Neural cell (in vitro differentiated cells): ENCODE measurements around the gene IL24.

ENCODE experiments used
- EP300 ChIP-seq: fragments of 450-650 bp; conservative IDR thresholded peaks from 2 replicates; pipeline ENCODE4 v1.6.1; 2014; ENCODE audit warnings: antibody characterized with exemption, mild to moderate bottlenecking, moderate library complexity; ENCODE audit not compliant: poor library complexity, severe bottlenecking
- EZH2 ChIP-seq: fragments of 200-600, 300-800 bp; shearing (Covaris generic), sonication (generic); IDR thresholded peaks from 2 replicates; pipeline ENCODE4 v1.6.1; 2014; ENCODE audit warnings: antibody characterized with exemption, low read length, borderline replicate concordance, mild to moderate bottlenecking; ENCODE audit not compliant: insufficient read depth, poor library complexity, severe bottlenecking
- MXI1 ChIP-seq: fragments of 450-650 bp; conservative IDR thresholded peaks from 2 replicates; pipeline ENCODE4 v1.6.1; 2014; ENCODE audit warnings: antibody characterized with exemption, mild to moderate bottlenecking; ENCODE audit not compliant: poor library complexity, severe bottlenecking
- POLR2AphosphoS5 ChIP-seq: IDR thresholded peaks from 2 replicates; pipeline ENCODE4 v1.6.1; 2012
- RAD21 ChIP-seq: fragments of 450-650 bp; conservative IDR thresholded peaks from 2 replicates; pipeline ENCODE4 v1.6.1; 2014; ENCODE audit warnings: antibody characterized with exemption, mild to moderate bottlenecking, moderate library complexity
- SMC3 ChIP-seq: fragments of 450-650 bp; conservative IDR thresholded peaks from 2 replicates; pipeline ENCODE4 v1.6.1; 2014; ENCODE audit warnings: antibody characterized with exemption, mild to moderate bottlenecking, moderate library complexity; ENCODE audit not compliant: poor library complexity
- TAF1 ChIP-seq: IDR thresholded peaks from 2 replicates; pipeline ENCODE4 v1.6.1; 2012; ENCODE audit warnings: low read depth
- TF ChIP-seq, protein P1 (sequence below): fragments of 450-650 bp; IDR thresholded peaks from 2 replicates; pipeline ENCODE4 v1.5.1; 2014; ENCODE audit warnings: antibody characterized with exemption, mild to moderate bottlenecking, moderate library complexity; ENCODE audit not compliant: poor library complexity, severe bottlenecking
- TF ChIP-seq, protein P2 (sequence below): IDR thresholded peaks from 2 replicates; pipeline ENCODE4 v1.6.1; 2012; ENCODE audit warnings: borderline replicate concordance

DNA sequence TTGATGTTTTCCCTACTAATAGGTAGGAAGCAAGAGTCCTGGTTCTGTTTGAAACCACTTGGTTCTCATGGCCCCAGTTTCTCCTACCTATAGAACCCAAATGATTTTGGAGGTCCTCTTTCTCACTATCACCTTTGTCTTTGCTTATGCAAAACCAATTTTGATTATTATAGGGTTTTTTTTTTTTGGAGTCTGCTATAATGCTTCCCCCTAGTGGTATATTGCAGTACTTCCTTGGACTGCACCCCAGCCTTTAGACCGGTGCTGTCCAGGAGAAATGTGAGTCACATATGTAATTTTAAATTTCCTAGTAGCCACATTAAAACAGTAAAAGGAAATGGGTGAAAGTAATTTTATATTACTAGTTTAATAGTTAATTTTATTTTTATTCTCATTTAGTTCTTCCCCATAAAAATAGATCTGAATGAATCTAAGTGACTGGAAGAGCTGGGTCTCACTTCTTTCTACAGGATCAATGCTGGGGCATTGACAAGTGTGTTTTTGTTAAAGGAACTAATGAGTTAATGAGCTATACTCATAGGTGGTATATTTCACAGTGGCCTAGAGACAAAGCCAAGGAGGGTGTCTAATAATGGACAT is 13.9 kb downstream of the IL24 start:
- TF ChIP-seq, protein P1, sequence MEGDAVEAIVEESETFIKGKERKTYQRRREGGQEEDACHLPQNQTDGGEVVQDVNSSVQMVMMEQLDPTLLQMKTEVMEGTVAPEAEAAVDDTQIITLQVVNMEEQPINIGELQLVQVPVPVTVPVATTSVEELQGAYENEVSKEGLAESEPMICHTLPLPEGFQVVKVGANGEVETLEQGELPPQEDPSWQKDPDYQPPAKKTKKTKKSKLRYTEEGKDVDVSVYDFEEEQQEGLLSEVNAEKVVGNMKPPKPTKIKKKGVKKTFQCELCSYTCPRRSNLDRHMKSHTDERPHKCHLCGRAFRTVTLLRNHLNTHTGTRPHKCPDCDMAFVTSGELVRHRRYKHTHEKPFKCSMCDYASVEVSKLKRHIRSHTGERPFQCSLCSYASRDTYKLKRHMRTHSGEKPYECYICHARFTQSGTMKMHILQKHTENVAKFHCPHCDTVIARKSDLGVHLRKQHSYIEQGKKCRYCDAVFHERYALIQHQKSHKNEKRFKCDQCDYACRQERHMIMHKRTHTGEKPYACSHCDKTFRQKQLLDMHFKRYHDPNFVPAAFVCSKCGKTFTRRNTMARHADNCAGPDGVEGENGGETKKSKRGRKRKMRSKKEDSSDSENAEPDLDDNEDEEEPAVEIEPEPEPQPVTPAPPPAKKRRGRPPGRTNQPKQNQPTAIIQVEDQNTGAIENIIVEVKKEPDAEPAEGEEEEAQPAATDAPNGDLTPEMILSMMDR, result peak; percentile 76
- TF ChIP-seq SMC3 (peak; percentile 76), EZH2 (no peak), RAD21 (peak; percentile 67), EP300 (no peak), POLR2AphosphoS5 (no peak), TAF1 (no peak), MXI1 (no peak)
- TF ChIP-seq, protein P2, sequence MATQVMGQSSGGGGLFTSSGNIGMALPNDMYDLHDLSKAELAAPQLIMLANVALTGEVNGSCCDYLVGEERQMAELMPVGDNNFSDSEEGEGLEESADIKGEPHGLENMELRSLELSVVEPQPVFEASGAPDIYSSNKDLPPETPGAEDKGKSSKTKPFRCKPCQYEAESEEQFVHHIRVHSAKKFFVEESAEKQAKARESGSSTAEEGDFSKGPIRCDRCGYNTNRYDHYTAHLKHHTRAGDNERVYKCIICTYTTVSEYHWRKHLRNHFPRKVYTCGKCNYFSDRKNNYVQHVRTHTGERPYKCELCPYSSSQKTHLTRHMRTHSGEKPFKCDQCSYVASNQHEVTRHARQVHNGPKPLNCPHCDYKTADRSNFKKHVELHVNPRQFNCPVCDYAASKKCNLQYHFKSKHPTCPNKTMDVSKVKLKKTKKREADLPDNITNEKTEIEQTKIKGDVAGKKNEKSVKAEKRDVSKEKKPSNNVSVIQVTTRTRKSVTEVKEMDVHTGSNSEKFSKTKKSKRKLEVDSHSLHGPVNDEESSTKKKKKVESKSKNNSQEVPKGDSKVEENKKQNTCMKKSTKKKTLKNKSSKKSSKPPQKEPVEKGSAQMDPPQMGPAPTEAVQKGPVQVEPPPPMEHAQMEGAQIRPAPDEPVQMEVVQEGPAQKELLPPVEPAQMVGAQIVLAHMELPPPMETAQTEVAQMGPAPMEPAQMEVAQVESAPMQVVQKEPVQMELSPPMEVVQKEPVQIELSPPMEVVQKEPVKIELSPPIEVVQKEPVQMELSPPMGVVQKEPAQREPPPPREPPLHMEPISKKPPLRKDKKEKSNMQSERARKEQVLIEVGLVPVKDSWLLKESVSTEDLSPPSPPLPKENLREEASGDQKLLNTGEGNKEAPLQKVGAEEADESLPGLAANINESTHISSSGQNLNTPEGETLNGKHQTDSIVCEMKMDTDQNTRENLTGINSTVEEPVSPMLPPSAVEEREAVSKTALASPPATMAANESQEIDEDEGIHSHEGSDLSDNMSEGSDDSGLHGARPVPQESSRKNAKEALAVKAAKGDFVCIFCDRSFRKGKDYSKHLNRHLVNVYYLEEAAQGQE, result no peak
